Stimulated activated CD8-positive, alpha-beta memory T cell treated with anti-CD3 and anti-CD28 coated beads, Interleukin-12 subunit alpha, Interleukin-12 subunit beta, amount 100 ng/mL, for 24 hours (primary cell): Measurements from ENCODE around the gene TMEM119.
"Not testable (repeated sequence)": the region's sequence is repeated elsewhere in the genome, so short reads cannot be mapped to it uniquely, and the experiment has no call there.

Experiments
- DNase-seq: peaks from one replicate; pipeline ENCODE4 v3.0.0-alpha.2; 2020; ENCODE audit errors: extremely low read depth

The TMEM119 gene

GRCh38 chr12:108634341-108634751, 36.5 kb upstream of the TMEM119 start:
- no peak for DNase-seq

GRCh38 chr12:108633534-108634248, 35.8 kb upstream of the TMEM119 start, which contains the start of gene SELPLG:
Gene SELPLG (minus strand): TSS chr12:108633894. CDS start chr12:108624307, 9,587 bp downstream.
- peak; percentile 69 for DNase-seq

GRCh38 chr12:108633081-108633533, 35.2 kb upstream of the TMEM119 start:
- DNase-seq = no peak

GRCh38 chr12:108631261-108631660, 33.4 kb upstream of the TMEM119 start:
- DNase-seq = not testable (repeated sequence)

GRCh38 chr12:108630481-108631207, 32.8 kb upstream of the TMEM119 start:
- no peak for DNase-seq

- no peak for DNase-seq
Measured at GRCh38 chr12:108629824-108630476, 32.1 kb upstream of the TMEM119 start.

- DNase-seq = no peak
Measured at GRCh38 chr12:108629151-108629550, 31.3 kb upstream of the TMEM119 start.

GRCh38 chr12:108627134-108627920, 29.4 kb upstream of the TMEM119 start:
- DNase-seq = no peak

GRCh38 chr12:108625228-108625627, 27.3 kb upstream of the TMEM119 start:
- DNase-seq = no peak

DNA sequence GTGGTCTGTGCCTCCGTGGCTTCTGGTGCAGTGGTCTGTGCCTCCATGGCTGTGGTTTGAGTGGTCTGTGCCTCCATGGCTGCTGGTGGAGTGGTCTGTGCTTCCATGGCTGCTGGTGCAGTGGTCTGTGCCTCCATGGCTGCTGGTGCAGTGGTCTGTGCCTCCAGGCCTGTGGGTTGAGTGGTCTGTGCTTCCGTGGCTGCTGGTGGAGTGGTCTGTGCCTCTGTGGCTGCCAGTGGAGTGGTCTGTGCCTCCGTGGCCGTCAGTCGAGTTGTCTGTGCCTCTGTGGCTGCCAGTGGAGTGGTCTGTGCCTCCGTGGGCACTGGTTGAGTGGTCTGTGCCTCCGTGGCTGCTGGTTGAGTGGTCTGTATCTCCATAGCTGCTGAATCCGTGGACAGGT, 25.7 kb upstream of the TMEM119 start:
- DNase-seq = no peak

DNA sequence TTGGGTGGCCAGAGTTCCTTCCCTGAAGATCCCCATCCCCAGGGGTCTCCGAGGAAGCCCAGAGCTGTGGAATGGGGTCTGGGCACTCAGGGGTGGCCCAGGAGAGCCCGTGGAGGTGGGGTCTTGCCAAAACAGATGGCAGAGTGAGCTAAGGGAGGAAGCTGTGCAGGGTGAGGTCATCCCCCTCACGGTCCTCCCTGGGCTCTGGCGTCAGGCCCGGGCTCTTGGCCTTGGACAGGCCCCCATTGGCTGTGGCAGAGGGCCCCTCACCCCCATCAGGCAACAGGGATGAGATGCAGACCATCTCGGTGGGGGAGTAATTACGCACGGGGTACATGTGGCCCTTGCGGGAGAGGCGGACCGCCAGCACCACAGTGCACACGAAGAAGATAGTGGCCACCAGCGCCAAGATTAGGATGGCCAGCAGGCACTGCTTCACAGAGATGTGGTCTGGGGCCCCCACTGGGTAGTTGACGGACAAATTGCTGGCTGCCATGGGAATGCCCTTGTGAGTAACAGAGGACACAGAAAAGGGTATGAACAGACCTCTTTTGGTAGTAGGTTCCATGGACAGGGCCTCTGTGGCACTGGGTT, 25.1 kb upstream of the TMEM119 start:
- no peak for DNase-seq

DNA sequence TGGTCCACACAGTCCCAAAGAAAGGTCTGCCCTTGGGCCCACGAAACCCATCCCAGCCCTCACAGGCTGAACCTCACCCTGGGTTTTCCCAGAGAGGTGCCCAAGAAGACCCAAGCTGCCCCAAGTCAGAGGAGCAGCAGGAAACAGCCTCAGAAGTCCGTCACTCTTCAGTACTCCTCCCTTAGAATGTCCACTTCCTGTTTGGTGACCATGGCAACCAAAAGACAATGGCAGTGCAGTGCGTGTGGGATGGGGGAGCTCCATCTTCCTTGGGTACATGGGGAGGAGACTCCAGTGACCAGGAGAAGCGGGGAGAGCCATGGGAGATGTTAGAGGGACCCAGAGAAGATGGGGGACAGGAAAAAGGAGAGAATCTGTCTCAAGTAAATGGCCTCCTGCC, 24.5 kb upstream of the TMEM119 start:
- DNase-seq = no peak

DNA sequence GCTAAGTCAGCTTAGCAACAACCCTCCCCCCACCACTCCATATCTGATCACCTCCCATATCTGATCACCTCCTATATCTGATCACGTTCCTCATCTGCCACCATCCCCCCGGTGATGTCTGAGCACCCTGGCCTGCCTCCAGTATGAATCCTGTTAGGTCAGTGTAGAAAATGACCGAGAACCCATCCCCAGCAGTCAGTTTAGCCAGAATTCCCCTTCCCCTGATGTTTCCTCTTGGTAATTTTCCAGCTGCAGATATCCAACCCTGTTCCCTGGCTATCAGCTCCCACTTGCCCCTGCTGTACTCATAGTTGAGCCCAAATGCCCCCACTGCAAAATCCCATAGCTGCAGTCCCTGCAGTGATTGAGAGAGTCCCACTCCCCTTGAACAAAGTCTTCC, 23.3 kb upstream of the TMEM119 start:
- DNase-seq = no peak

GRCh38 chr12:108620236-108620879, 22.5 kb upstream of the TMEM119 start:
- DNase-seq = no peak

- DNase-seq = no peak
Measured at GRCh38 chr12:108619369-108620160, 21.7 kb upstream of the TMEM119 start.

DNA sequence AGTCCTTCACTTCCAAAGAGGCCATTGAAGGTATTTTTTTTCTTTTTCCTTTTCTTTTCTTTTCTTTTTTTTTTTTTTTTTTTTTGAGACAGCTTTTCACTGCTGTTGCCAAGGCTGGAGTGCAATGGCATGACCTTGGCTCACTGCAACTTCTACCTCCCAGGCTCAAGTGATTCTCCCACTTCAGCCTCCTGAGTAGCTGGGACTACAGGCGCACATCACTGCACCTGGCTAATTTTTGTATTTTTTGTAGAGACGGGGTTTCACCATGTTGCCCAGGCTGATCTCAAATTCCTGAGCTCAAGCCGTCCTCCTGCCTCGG, 21.0 kb upstream of the TMEM119 start:
- not testable (repeated sequence) for DNase-seq

DNA sequence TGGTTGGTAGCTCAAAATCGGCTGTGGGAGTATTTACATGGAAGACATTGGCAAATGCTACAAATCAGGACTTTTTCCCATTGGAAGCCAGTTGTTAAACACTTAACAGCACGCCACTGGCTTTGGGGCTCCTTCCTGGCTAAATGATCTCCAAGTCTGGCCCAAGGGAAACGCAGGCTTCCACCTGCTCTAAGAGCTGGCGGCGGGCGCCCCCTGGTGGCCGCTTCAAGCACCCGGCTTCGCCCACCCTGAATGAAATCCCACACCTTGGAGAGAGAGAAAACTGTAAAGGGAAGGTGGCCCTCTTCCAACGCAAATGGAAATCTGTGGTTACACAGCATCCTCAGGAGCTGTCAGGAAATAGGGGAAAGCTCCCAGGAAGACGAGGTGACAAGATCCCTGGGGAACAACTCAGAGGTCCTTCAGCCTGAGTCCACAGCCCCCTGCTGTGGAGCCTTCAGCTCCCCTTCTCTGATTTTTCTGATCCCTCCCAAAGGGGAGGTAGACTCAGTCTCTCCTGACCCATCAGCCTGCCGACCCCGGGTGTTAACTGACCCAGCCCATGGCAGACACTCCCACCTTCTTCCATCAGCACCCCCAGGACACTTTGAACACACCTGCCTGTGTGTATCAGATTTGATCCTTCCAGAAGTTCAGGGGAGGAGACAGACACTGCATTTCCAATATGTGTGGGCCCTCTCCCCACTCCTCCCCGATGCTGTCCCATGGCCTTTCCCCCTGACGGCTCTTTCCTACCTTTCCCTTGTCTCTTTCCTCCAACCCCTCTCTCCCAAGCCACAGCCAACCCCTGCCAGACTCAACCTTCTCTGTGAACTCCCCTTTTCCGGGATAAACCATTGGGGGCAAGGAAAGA, 20.4 kb upstream of the TMEM119 start:
- no peak for DNase-seq

DNA sequence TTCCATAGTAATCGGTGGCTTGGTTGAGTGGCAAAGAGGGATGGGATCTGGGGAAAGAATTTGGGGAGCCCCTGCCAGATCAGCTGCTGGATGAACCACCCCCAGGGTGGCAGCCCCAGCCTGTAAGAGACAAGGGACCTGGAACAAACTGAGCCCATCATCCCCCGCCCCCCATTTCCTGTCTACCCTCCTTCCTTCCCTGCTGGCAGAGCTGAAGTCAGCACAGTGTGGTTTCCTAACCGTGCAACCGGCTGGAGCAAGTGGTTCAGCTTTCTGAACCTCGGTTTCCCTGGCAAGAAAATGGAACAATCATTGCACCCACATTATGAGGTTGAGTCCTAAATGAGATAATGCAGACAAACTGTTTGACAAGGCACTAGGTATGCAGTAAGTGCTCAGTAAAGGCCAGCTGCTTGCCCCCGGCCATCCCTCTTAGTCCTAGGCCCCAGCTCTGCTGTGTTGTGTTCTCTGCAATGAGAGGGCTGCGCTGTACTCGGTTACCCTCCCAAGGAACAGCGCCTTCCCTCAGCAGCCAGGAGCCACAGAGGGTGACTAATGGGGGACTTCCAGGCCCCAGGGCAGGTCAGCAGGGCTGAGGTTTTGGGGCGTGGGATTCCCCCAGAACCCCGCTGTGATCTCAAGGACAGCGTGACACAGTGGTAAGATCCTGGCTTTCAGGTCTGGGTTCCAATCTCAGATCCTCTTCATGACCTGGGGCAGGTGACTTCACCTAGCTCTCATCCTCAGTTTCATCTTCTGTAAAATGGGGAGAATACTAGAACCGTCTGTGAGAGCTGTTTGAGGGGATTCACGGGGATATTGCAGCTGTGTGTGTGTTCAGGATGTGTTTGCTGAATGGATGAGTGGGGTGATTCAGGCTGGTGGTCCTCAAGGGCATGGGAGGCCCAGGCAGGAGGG, 19.3 kb upstream of the TMEM119 start:
- DNase-seq = peak; percentile 64
